ENCODE measurements around the gene AHCYL2. TPM values are rescaled to one million over a fixed set of nuclear protein-coding genes. Genes with fewer than 3 reads are reported as not detected.

Gene AHCYL2
- total and polyA plus RNA-seq, 2 of the 8 experiments (the other 6 are each of a cell fraction or from before 2014, with no cell fraction given): 20.7 to 25.4 TPM

- Histone ChIP-seq H4K91ac (replicated peaks; ENCODE audit: insufficient read length, low read length) (no peak overlapping the region), H3K27me3 (replicated peaks in 1 of 4; ENCODE audit: control insufficient read depth in 3 of 4, extremely low read depth in 1 of 4, insufficient read depth in 3 of 4, low read length in 3 of 4) (no peaks in the 10 kb centered on the region), H2AK5ac (ENCODE audit: low read depth, low read length) (no peak overlapping the region), H3K27ac (ENCODE audit: low read depth, low read length) (no peak overlapping the region), H2BK20ac (ENCODE audit: low read length) (no peak overlapping the region), H3K56ac (replicated peaks; ENCODE audit: insufficient read length, low read depth, low read length) (no peak overlapping the region), H3K18ac (ENCODE audit: extremely low read depth, low read length) (no peak overlapping the region), H3K23ac (ENCODE audit: insufficient read length) (no peak overlapping the region), H2BK12ac (ENCODE audit: low read depth, low read length) (no peak overlapping the region), H4K8ac (ENCODE audit: extremely low read depth, insufficient read depth, low read length) (no peak overlapping the region), H3K14ac (ENCODE audit: insufficient read length) (no peak overlapping the region), H4K5ac (ENCODE audit: insufficient read length, low read depth, low read length) (no peak overlapping the region), H3K23me2 (ENCODE audit: low read depth, low read length) (no peaks in the 10 kb centered on the region), H2BK5ac (ENCODE audit: low read depth, low read length) (no peak overlapping the region), H3K79me1 (ENCODE audit: low read depth, low read length) (no peaks in the 10 kb centered on the region; the same call in 1 of the 2 replicates), H3K4me1 (replicated peaks in 1 of 4; ENCODE audit: control insufficient read depth in 3 of 4, insufficient read depth in 4 of 4, low read length in 3 of 4) (no peaks in the 10 kb centered on the region), H3K79me2 (ENCODE audit: control insufficient read depth in 1 of 2, insufficient read depth in 2 of 2, low read length in 2 of 2) (no peaks in the 10 kb centered on the region), H3K9ac (replicated peaks in 1 of 4; ENCODE audit: extremely low read depth in 1 of 4, low read depth in 3 of 4, low read length in 3 of 4) (no peak overlapping the region), H3K9me3 (ENCODE audit: insufficient read depth in 2 of 2, low read depth in 1 of 2, low read length in 1 of 2) (no peaks in the 10 kb centered on the region), H3K4me3 (ENCODE audit: extremely low read depth in 1 of 4, insufficient read depth in 2 of 4, low read depth in 3 of 4, low read length in 4 of 4) (no peak overlapping the region), H2BK120ac (replicated peaks; ENCODE audit: low read depth, low read length) (no peak overlapping the region), H2AFZ (ENCODE audit: low read length) (no peak overlapping the region), H3K4ac (replicated peaks; ENCODE audit: insufficient read length, low read depth, low read length) (no peak overlapping the region), H2BK15ac (ENCODE audit: low read length) (no peak overlapping the region), H4K20me1 (replicated peaks in 1 of 2; ENCODE audit: control insufficient read depth in 1 of 2, insufficient read depth in 2 of 2, low read length in 2 of 2) (no peaks in the 10 kb centered on the region), H3K4me2 (ENCODE audit: insufficient read depth in 1 of 2, low read depth in 2 of 2, low read length in 2 of 2) (no peak overlapping the region), H3K36me3 (ENCODE audit: control insufficient read depth in 2 of 4, insufficient read depth in 4 of 4, low read length in 3 of 4) (peaks cover 11 to 61% (median 34%) of the 10 kb centered on the region in 4 experiments; a peak in 7 of 8 replicates)
- TF ChIP-seq, protein P1, sequence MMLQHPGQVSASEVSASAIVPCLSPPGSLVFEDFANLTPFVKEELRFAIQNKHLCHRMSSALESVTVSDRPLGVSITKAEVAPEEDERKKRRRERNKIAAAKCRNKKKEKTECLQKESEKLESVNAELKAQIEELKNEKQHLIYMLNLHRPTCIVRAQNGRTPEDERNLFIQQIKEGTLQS (IDR thresholded peaks at IDR 0.05; ENCODE audit: insufficient read depth, low read depth, low read length): no peak
- no peak for TF ChIP-seq YY1 (IDR thresholded peaks at IDR 0.05; ENCODE audit: low read depth, low read length)
- TF ChIP-seq KDM4A (IDR thresholded peaks at IDR 0.05; ENCODE audit: low read depth, low read length, severe bottlenecking): no peak
- no peak for TF ChIP-seq POLR2AphosphoS5 (IDR thresholded peaks at IDR 0.05; ENCODE audit: low read depth, low read length)
- no peak for TF ChIP-seq KDM5A (IDR thresholded peaks at IDR 0.05; ENCODE audit: low read length)
- TF ChIP-seq CHD1 (IDR thresholded peaks at IDR 0.05; ENCODE audit: low read depth, low read length): no peak
- no peak for TF ChIP-seq SIN3A (conservative IDR thresholded peaks at IDR 0.05 in 1 of 2, IDR thresholded peaks at IDR 0.05 in 1 of 2; ENCODE audit: low read depth in 1 of 2, low read length in 2 of 2)
- TF ChIP-seq RAD21 (IDR thresholded peaks at IDR 0.05 in 1 of 2, conservative IDR thresholded peaks at IDR 0.05 in 1 of 2; ENCODE audit: low read depth in 2 of 2, low read length in 2 of 2): no peak
- no peak for TF ChIP-seq FOSL1 (IDR thresholded peaks at IDR 0.05; ENCODE audit: insufficient read depth, low read depth, low read length)
- TF ChIP-seq TBP (IDR thresholded peaks at IDR 0.05; ENCODE audit: low read depth, low read length): no peak
- FAIRE-seq (no peak), DNase-seq (ENCODE audit: low read depth in 1 of 2, low spot score in 2 of 2) (no peak)
- CTCF ChIA-PET (ENCODE audit: partially characterized antibody): no interaction called here
- 98% methylated on average over 5 of the region's 5 CpGs; no CpG with 5 or more reads in 1 of the 2 experiments for WGBS, 2 experiments (ENCODE audit: extremely low coverage in 1 of 2, insufficient coverage in 1 of 2, insufficient read length in 1 of 2, insufficient replicate concordance in 2 of 2, low coverage in 1 of 2, low lambda C conversion rate in 2 of 2, missing lambda C conversion rate in 1 of 2)
- POLR2A ChIA-PET (ENCODE audit: partially characterized antibody): no interaction called here
Observed at GRCh38 chr7:129458171-129458570, 233.3 kb downstream of the AHCYL2 start.
